ENCODE measurements around the gene IL4R.

GRCh38 chr16:27373312-27373711 lies 59.5 kb downstream of the IL4R start:
- no peak for TF ChIP-seq CTCF (IDR thresholded peaks at IDR 0.05)
- no peak for TF ChIP-seq POLR2A (IDR thresholded peaks at IDR 0.05)
